Loucy (cell line): ENCODE measurements around the gene MACROD2.

ENCODE experiments used
- H2AFZ ChIP-seq: fragments of 200-600 bp; sonication (generic); 2 replicates; pipeline ENCODE4 v1.6.0; 2016; ENCODE audit warnings: antibody characterized with exemption, mild to moderate bottlenecking, low read length, moderate library complexity
- H3F3A ChIP-seq: fragments of 200-600 bp; 2 replicates; pipeline ENCODE4 v1.6.0; 2016; ENCODE audit warnings: antibody characterized with exemption, low read depth, mild to moderate bottlenecking
- H3K27me3 ChIP-seq: fragments of 200-600 bp; sonication (generic); 2 replicates; pipeline ENCODE4 v1.6.1; 2014; ENCODE audit warnings: low read length, mild to moderate bottlenecking; ENCODE audit not compliant: insufficient read depth, poor library complexity, severe bottlenecking
- H3K36me3 ChIP-seq: fragments of 200-600 bp; sonication (generic); 2 replicates; pipeline ENCODE4 v1.6.1; 2016; ENCODE audit warnings: low read length; ENCODE audit not compliant: insufficient read depth
- H3K4me1 ChIP-seq: fragments of 200-600 bp; sonication (generic); 2 replicates; pipeline ENCODE4 v1.5.1; 2014; ENCODE audit warnings: low read length, mild to moderate bottlenecking; ENCODE audit not compliant: insufficient read depth, poor library complexity, severe bottlenecking
- H3K4me2 ChIP-seq: fragments of 200-600 bp; sonication (generic); 2 replicates; pipeline ENCODE4 v1.6.0; 2014; ENCODE audit warnings: antibody characterized with exemption, low read length, low read depth, mild to moderate bottlenecking; ENCODE audit not compliant: poor library complexity, severe bottlenecking
- H3K4me3 ChIP-seq: fragments of 200-600 bp; sonication (generic); 2 replicates; pipeline ENCODE4 v1.5.1; 2014; ENCODE audit warnings: low read length, mild to moderate bottlenecking, mixed read lengths; ENCODE audit not compliant: poor library complexity, severe bottlenecking
- H3K79me2 ChIP-seq: fragments of 200-600 bp; sonication (generic); 2 replicates; pipeline ENCODE4 v1.6.1; 2014; ENCODE audit warnings: low read length; ENCODE audit not compliant: insufficient read depth
- H3K9ac ChIP-seq: fragments of 200-600 bp; sonication (generic); 2 replicates; pipeline ENCODE4 v1.6.0; 2014; ENCODE audit warnings: mild to moderate bottlenecking, low read depth, low read length, moderate library complexity; ENCODE audit not compliant: poor library complexity, severe bottlenecking
- H3K9me2 ChIP-seq: fragments of 200-600 bp; sonication (generic); replicated peaks from 2 replicates; pipeline ENCODE4 v1.6.1; 2016; ENCODE audit warnings: low read depth, low read length, mixed read lengths
- H3K9me3 ChIP-seq: fragments of 200-600 bp; sonication (generic); 2 replicates; pipeline ENCODE4 v1.6.1; 2014; ENCODE audit warnings: mild to moderate bottlenecking, antibody characterized with exemption, low read length, low read depth; ENCODE audit not compliant: insufficient read depth
- H4K20me1 ChIP-seq: fragments of 200-600 bp; sonication (generic); 2 replicates; pipeline ENCODE4 v1.6.0; 2014; ENCODE audit warnings: antibody characterized with exemption, low read length, mild to moderate bottlenecking; ENCODE audit not compliant: insufficient read depth, poor library complexity, severe bottlenecking
- CTCF ChIP-seq: fragments of 200-600 bp; sonication (generic); conservative IDR thresholded peaks from 2 replicates; pipeline ENCODE4 v1.5.1; 2014; ENCODE audit warnings: mild to moderate bottlenecking, antibody characterized with exemption, low read length
- EZH2phosphoT487 ChIP-seq: fragments of 200-600 bp; IDR thresholded peaks from 2 replicates; pipeline ENCODE4 v1.6.1; 2018; ENCODE audit warnings: antibody characterized with exemption, mild to moderate bottlenecking, moderate library complexity, borderline replicate concordance

MACROD2 gene

GRCh38 chr20:14189794-14190402, 194.6 kb downstream of the MACROD2 start:
- H3F3A ChIP-seq: no peaks in the 10 kb centered on the region
- no peaks in the 10 kb centered on the region for H3K27me3 ChIP-seq
- H3K36me3 ChIP-seq: no peaks in the 10 kb centered on the region
- H3K9me2 ChIP-seq: no peaks in the 10 kb centered on the region
- H2AFZ ChIP-seq: no peak overlapping the region
- no peaks in the 10 kb centered on the region for H3K79me2 ChIP-seq
- H3K4me1 ChIP-seq: no peaks in the 10 kb centered on the region
- H4K20me1 ChIP-seq: no peaks in the 10 kb centered on the region
- H3K9me3 ChIP-seq: no peaks in the 10 kb centered on the region
- no peak overlapping the region for H3K4me3 ChIP-seq
- H3K9ac ChIP-seq: no peak overlapping the region
- peak; percentile 53 for TF ChIP-seq CTCF
- no peak for TF ChIP-seq EZH2phosphoT487
- no peak overlapping the region for H3K4me2 ChIP-seq

- Histone ChIP-seq H3K9ac (no peak overlapping the region), H3F3A (no peaks in the 10 kb centered on the region), H3K79me2 (no peaks in the 10 kb centered on the region), H3K4me2 (no peak overlapping the region), H3K27me3 (no peaks in the 10 kb centered on the region), H4K20me1 (no peaks in the 10 kb centered on the region), H3K36me3 (no peaks in the 10 kb centered on the region), H3K4me3 (no peak overlapping the region), H2AFZ (no peak overlapping the region), H3K4me1 (no peaks in the 10 kb centered on the region), H3K9me3 (no peaks in the 10 kb centered on the region), H3K9me2 (no peaks in the 10 kb centered on the region)
- TF ChIP-seq EZH2phosphoT487 (no peak), CTCF (no peak)
Measured at GRCh38 chr20:14191559-14191958, 196.2 kb downstream of the MACROD2 start.

GRCh38 chr20:14193443-14193842, 198.1 kb downstream of the MACROD2 start:
- no peak for TF ChIP-seq EZH2phosphoT487
- TF ChIP-seq CTCF: no peak
- no peak overlapping the region for H3K9ac ChIP-seq
- no peak overlapping the region for H3K4me3 ChIP-seq
- no peaks in the 10 kb centered on the region for H3K36me3 ChIP-seq
- H3K9me2 ChIP-seq: no peaks in the 10 kb centered on the region
- H4K20me1 ChIP-seq: no peaks in the 10 kb centered on the region
- no peaks in the 10 kb centered on the region for H3F3A ChIP-seq
- H3K27me3 ChIP-seq: no peaks in the 10 kb centered on the region
- H2AFZ ChIP-seq: no peak overlapping the region
- no peaks in the 10 kb centered on the region for H3K9me3 ChIP-seq
- H3K79me2 ChIP-seq: no peaks in the 10 kb centered on the region
- no peak overlapping the region for H3K4me2 ChIP-seq
- H3K4me1 ChIP-seq: no peaks in the 10 kb centered on the region
